Peyer's patch (tissue), 4 donors: ENCODE measurements around the gene HTR4.

ENCODE experiments used
- CTCF ChIP-seq, 6 experiments: fragments of 450-650 bp in 4 of 6; fragments of 200-600 bp in 2 of 6; sonication (generic) in 1 of 6; IDR thresholded peaks; one replicate each; pipeline ENCODE4 v1.5.1; 2017 to 2019; ENCODE audit warnings: antibody characterized with exemption in 6 of 6, mild to moderate bottlenecking in 3 of 6, moderate library complexity in 1 of 6
- POLR2A ChIP-seq, 2 donors: fragments of 450-650 bp; IDR thresholded peaks; one replicate each; pipeline ENCODE4 v1.5.1; 2017; ENCODE audit warnings: antibody characterized with exemption in 2 of 2, mild to moderate bottlenecking in 2 of 2, moderate library complexity in 2 of 2

GRCh38 chr5:148573374-148573773 is 81.0 kb downstream of the HTR4 start:
- TF ChIP-seq CTCF (IDR thresholded peaks at IDR 0.05) = no peak
- TF ChIP-seq POLR2A (IDR thresholded peaks at IDR 0.05) = no peak
